ENCODE data around the gene LSM14A. TPM values are rescaled to one million over a fixed set of nuclear protein-coding genes. Genes with fewer than 3 reads are reported as not detected.

LSM14A gene
- total and polyA plus RNA-seq, 9 of the 15 experiments (the other 6 are each of a cell fraction or from before 2014, with no cell fraction given), result 19.5 to 150 (median 95.1) TPM

DNA sequence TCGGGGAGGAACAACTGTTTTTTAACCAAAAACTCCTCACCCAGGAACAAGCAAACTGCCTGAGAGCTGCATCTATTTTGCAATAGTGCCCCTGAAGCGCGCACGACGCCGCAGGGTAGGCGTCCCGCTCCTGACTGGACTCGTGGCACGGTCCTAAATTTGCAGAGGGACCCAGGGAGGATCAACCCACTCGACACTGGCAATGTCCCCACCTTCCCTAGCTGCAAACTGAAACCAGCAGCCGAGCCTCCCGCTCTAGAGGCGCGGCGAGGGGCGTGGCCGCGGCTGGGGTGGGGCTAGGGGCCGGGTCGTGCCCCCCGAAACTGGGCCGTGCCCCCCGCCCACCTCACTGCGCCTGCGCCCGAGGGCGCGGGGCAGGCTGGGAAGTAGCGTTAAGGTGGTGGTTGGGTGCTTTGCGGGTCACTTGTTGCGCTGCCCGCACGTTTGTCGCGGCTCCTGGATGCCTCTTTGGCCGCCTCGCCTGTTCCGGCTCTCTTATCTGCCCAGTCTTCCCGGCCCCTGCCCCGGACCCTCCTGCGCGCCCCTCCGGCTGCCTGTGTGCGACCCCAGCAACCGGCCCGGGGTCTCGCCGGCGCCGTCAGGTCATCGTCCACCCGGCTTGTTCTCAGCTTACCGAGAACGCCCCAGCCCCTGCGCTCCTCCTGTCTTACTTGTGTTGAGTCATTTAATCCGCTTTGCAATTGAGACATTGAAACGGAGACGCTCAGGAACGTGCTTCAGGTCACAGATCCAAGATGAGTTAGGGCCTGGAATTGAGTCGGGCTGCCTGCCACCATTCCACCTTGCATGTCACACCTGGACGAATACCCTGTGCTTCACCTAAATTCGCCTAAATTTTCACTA, 37.9 kb upstream of the LSM14A start (continued):
- TF ChIP-seq, protein P1, sequence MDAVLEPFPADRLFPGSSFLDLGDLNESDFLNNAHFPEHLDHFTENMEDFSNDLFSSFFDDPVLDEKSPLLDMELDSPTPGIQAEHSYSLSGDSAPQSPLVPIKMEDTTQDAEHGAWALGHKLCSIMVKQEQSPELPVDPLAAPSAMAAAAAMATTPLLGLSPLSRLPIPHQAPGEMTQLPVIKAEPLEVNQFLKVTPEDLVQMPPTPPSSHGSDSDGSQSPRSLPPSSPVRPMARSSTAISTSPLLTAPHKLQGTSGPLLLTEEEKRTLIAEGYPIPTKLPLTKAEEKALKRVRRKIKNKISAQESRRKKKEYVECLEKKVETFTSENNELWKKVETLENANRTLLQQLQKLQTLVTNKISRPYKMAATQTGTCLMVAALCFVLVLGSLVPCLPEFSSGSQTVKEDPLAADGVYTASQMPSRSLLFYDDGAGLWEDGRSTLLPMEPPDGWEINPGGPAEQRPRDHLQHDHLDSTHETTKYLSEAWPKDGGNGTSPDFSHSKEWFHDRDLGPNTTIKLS (IDR thresholded peaks at IDR 0.05; ENCODE audit: borderline replicate concordance, low read depth), result no peak; the same call in none of the 2 replicates
- TF ChIP-seq EWSR1 (IDR thresholded peaks at IDR 0.05; ENCODE audit: borderline replicate concordance, low read depth, partially characterized antibody) (no peak), SIX5 (IDR thresholded peaks at IDR 0.05; ENCODE audit: borderline replicate concordance in 1 of 2, insufficient read depth in 1 of 2, low read depth in 1 of 2, low read length in 2 of 2) (no peak), BACH1 (tag; IDR thresholded peaks at IDR 0.05) (no peak), NFIX (CRISPR knock-in tag; IDR thresholded peaks at IDR 0.05; ENCODE audit: low read depth) (no peak), SIN3B (IDR thresholded peaks at IDR 0.05; ENCODE audit: low read depth) (0 out of 2 replicates have a peak, but pooled peaks have one; percentile 50), MAFK (IDR thresholded peaks at IDR 0.05; ENCODE audit: low read length) (no peak), HEY1 (CRISPR knock-in tag; IDR thresholded peaks at IDR 0.05; ENCODE audit: borderline replicate concordance) (no peak), SAFB (IDR thresholded peaks at IDR 0.05; ENCODE audit: borderline replicate concordance, low read depth, low read length) (no peak), BDP1 (IDR thresholded peaks at IDR 0.05; ENCODE audit: insufficient read depth, insufficient read length) (no peak), ZFX (CRISPR knock-in tag; IDR thresholded peaks at IDR 0.05) (peak; percentile 52), ZNF589 (CRISPR knock-in tag; IDR thresholded peaks at IDR 0.05; ENCODE audit: low read depth) (no peak), ZNF436 (CRISPR knock-in tag; IDR thresholded peaks at IDR 0.05) (no peak), ZNF584 (CRISPR knock-in tag; IDR thresholded peaks at IDR 0.05; ENCODE audit: low read depth) (no peak), SPI1 (IDR thresholded peaks at IDR 0.05; ENCODE audit: borderline replicate concordance, low read depth, low read length) (no peak), TAL1 (IDR thresholded peaks at IDR 0.05) (no peak)
- TF ChIP-seq, protein P2, sequence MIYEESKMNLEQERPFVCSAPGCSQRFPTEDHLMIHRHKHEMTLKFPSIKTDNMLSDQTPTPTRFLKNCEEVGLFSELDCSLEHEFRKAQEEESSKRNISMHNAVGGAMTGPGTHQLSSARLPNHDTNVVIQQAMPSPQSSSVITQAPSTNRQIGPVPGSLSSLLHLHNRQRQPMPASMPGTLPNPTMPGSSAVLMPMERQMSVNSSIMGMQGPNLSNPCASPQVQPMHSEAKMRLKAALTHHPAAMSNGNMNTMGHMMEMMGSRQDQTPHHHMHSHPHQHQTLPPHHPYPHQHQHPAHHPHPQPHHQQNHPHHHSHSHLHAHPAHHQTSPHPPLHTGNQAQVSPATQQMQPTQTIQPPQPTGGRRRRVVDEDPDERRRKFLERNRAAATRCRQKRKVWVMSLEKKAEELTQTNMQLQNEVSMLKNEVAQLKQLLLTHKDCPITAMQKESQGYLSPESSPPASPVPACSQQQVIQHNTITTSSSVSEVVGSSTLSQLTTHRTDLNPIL (CRISPR knock-in tag; IDR thresholded peaks at IDR 0.05), result no peak
- TF ChIP-seq, protein P3, sequence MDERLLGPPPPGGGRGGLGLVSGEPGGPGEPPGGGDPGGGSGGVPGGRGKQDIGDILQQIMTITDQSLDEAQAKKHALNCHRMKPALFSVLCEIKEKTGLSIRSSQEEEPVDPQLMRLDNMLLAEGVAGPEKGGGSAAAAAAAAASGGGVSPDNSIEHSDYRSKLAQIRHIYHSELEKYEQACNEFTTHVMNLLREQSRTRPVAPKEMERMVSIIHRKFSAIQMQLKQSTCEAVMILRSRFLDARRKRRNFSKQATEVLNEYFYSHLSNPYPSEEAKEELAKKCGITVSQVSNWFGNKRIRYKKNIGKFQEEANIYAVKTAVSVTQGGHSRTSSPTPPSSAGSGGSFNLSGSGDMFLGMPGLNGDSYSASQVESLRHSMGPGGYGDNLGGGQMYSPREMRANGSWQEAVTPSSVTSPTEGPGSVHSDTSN (CRISPR knock-in tag; IDR thresholded peaks at IDR 0.05; ENCODE audit: low read depth), result no peak
- TF ChIP-seq, protein P3 (tag; conservative IDR thresholded peaks at IDR 0.05; ENCODE audit: low read depth), result no peak
- TF ChIP-seq, protein P4, sequence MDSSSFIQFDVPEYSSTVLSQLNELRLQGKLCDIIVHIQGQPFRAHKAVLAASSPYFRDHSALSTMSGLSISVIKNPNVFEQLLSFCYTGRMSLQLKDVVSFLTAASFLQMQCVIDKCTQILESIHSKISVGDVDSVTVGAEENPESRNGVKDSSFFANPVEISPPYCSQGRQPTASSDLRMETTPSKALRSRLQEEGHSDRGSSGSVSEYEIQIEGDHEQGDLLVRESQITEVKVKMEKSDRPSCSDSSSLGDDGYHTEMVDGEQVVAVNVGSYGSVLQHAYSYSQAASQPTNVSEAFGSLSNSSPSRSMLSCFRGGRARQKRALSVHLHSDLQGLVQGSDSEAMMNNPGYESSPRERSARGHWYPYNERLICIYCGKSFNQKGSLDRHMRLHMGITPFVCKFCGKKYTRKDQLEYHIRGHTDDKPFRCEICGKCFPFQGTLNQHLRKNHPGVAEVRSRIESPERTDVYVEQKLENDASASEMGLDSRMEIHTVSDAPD (CRISPR knock-in tag; IDR thresholded peaks at IDR 0.05), result no peak

All from K562 (cell line).